Keratinocyte (primary cell): ENCODE results near the gene CC2D1B.

Source experiments
- EZH2 ChIP-seq: IDR thresholded peaks from one replicate; pipeline ENCODE4 v1.6.1; 2012; ENCODE audit warnings: inconsistent platforms, mild to moderate bottlenecking, low read length, moderate library complexity
- TF ChIP-seq, protein P1 (sequence below), 3 experiments: IDR thresholded peaks in 1 of 3; conservative IDR thresholded peaks in 1 of 3; optimal IDR thresholded peaks in 1 of 3; 2 replicates in 2 of 3; 3 replicates in 1 of 3; pipeline versions ENCODE3 to v1.5.1; 2011; ENCODE audit warnings: low read length in 3 of 3, mild to moderate bottlenecking in 3 of 3, moderate library complexity in 2 of 3, control low read depth in 1 of 3, inconsistent platforms in 1 of 3; ENCODE audit not compliant: insufficient read depth in 2 of 3; ENCODE audit errors: extremely low read depth in 1 of 3

DNA sequence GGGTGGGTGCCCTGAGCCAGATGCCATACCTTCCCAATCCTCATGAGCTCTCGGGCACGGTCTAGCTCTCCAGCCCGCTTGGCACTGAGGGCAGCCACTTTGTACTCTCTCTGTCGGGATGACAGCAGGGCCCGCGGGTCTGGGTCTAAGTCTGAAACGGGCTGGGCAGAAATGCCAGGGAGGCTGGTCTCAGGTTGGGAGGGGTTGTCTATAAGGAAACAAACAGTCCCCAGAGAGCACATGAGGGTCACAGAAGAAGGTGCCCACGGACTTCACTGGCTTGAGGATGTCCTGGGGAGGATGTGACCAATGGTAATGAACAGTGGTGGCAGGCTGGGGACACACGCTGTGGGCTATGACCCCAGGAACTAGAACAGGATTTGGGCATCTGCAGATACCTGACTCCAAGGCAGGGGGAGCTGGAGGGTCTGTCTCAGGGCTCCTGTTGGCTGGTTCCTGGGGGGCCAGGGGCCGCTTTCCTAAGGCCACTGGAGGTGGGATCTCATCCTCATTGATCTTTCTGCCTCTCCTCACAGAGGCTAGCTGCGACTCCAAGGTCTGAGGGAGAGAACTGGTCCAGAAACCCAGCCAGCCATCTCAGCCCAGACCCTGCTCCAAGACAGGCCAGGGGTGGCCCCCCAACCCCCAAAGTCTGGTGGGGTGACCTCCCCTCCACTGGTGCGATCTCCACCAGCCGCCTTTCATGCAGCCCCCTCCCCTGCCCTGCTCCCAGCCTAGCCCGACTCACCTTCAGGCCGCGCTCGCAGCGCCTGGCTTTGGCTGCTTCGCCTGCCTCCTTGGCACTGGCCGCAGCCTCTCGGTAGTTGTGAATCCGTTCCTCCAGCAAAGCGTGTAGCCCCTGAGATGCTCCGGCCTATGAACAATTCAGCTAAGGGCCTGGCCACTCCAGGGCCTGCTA, 6.1 kb downstream of the CC2D1B start:
- TF ChIP-seq, protein P1, sequence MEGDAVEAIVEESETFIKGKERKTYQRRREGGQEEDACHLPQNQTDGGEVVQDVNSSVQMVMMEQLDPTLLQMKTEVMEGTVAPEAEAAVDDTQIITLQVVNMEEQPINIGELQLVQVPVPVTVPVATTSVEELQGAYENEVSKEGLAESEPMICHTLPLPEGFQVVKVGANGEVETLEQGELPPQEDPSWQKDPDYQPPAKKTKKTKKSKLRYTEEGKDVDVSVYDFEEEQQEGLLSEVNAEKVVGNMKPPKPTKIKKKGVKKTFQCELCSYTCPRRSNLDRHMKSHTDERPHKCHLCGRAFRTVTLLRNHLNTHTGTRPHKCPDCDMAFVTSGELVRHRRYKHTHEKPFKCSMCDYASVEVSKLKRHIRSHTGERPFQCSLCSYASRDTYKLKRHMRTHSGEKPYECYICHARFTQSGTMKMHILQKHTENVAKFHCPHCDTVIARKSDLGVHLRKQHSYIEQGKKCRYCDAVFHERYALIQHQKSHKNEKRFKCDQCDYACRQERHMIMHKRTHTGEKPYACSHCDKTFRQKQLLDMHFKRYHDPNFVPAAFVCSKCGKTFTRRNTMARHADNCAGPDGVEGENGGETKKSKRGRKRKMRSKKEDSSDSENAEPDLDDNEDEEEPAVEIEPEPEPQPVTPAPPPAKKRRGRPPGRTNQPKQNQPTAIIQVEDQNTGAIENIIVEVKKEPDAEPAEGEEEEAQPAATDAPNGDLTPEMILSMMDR (optimal IDR thresholded peaks at IDR 0.05 in 1 of 3, IDR thresholded peaks at IDR 0.05 in 1 of 3, conservative IDR thresholded peaks at IDR 0.05 in 1 of 3; ENCODE audit: extremely low read depth in 1 of 3, insufficient read depth in 2 of 3, low read length in 3 of 3), result no peak
- TF ChIP-seq EZH2, result no peak
